Mesodermal cell (in vitro differentiated cells): ENCODE results near the gene ST6GALNAC3.

Source experiments
- H3K27ac ChIP-seq: 2 replicates; pipeline ENCODE4 v1.7.0; 2013; ENCODE audit warnings: mild to moderate bottlenecking, low read depth, low read length, moderate library complexity; ENCODE audit not compliant: severe bottlenecking
- H3K36me3 ChIP-seq: 2 replicates; pipeline ENCODE4 v1.7.1; 2013; ENCODE audit warnings: mild to moderate bottlenecking, low read length, moderate library complexity; ENCODE audit not compliant: control insufficient read depth, insufficient read depth
- H3K4me1 ChIP-seq: one replicate; pipeline ENCODE4 v1.7.1; 2013; ENCODE audit warnings: mild to moderate bottlenecking, low read length; ENCODE audit not compliant: insufficient read depth, control insufficient read depth, poor library complexity, severe bottlenecking
- H3K4me3 ChIP-seq: 2 replicates; pipeline ENCODE4 v1.7.0; 2013; ENCODE audit warnings: low read length, control low read depth, mild to moderate bottlenecking; ENCODE audit not compliant: insufficient read depth, poor library complexity, severe bottlenecking; ENCODE audit errors: extremely low read depth
- H3K9me3 ChIP-seq: 2 replicates; pipeline ENCODE4 v1.7.1; 2013; ENCODE audit warnings: mild to moderate bottlenecking, low read length, moderate library complexity; ENCODE audit not compliant: control insufficient read depth
- WGBS, 2 experiments: methylation state at CpG; one replicate each; pipeline ENCODE4 v1.1.5; 2013; ENCODE audit warnings: missing lambda C conversion rate in 2 of 2; ENCODE audit not compliant: insufficient coverage in 2 of 2; 5-methylcytosine and 5-hydroxymethylcytosine counted together

Gene ST6GALNAC3

DNA sequence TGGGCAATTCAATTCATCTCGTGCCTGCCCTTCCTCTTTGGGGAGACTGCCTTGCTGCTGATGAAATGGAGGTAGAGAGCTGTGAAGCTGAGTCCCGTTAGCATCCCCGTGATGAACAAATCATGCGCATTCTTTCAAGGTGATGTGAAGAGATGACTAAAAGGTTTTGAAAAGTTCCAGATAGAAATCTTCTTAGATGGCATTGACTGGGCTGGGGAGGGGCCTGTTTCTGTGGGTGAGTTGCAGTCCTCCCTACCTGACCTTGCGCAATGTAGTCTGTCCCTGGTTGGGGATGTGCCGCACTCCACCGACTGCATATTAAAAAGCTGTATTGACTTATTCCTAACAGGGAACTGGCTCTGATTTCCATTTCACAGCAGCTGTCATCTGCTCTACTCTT, 49.6 kb downstream of the ST6GALNAC3 start:
- WGBS, 2 experiments = 75 to 92% methylated on average over 1 to 7 of the region's 7 CpGs
- Histone ChIP-seq H3K4me1 (peaks cover 6% of the 10 kb centered on the region), H3K9me3 (no peaks in the 10 kb centered on the region), H3K36me3 (peaks cover 6% of the 10 kb centered on the region), H3K4me3 (no peak overlapping the region), H3K27ac (no peak overlapping the region)

DNA sequence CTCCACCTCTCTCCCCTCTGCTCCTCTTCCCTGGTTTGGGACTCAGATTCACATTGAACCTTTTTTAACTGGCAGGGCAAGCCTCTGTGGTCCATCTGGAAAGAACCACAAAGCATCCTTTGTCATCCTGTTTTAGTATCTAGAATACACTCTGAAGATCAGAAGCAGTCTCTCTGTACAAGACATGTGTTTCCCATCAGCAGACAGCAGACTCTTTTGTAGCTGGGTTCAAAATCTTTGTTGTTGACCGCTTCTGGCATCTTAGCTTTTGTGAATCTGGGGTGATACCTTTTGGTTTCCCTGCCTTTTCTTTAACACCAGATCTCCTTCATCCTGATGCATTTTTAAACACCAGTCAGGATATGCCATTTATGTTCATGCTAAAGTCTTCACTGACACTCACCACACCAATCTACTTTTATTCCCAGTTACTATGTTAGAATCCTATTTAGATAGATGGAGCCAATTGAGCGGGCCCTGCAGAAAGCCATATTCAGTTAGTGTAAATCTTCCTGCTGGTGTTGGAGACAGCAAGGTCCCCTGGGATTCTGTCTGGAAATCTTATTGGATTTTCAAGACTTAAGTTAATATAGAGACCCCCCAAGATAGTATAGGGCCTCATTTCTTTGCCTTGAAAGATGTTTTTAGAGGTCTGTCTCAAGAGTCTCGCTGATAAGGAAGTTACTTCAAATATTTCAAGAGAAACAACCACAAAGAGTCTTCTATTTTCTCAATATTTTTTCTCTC, 51.1 kb downstream of the ST6GALNAC3 start:
- no peaks in the 10 kb centered on the region for H3K9me3 ChIP-seq
- peaks cover 6% of the 10 kb centered on the region for H3K4me1 ChIP-seq
- 94% methylated on average over 2 of the region's 3 CpGs; no CpG with 5 or more reads in 1 of the 2 experiments for WGBS, 2 experiments
- peaks cover 6% of the 10 kb centered on the region for H3K36me3 ChIP-seq
- H3K27ac ChIP-seq = no peak overlapping the region
- H3K4me3 ChIP-seq = no peak overlapping the region

DNA sequence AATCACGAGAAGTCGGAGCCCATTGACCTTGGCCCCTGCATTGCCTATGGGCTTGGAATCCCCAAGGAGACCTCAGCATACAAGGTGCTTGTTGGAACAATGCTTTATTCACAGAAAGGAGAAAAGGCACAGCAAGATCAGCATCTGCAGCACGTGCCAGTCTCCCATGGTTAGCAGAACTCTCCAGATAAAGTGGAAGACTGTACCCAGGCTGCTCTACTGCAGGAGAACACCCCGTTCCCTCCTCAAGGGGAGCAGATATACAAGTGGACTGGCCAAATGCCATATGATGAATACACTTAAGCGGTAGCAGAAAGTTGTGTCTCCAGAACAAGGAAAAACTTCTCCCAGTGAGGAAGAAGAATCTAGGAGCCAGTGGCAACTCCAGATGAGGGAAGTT, 53.5 kb downstream of the ST6GALNAC3 start:
- Histone ChIP-seq H3K9me3 (no peaks in the 10 kb centered on the region), H3K4me3 (no peak overlapping the region), H3K4me1 (peaks cover 6% of the 10 kb centered on the region), H3K27ac (no peak overlapping the region), H3K36me3 (peaks cover 8% of the 10 kb centered on the region)
- 93 to 97% methylated on average over 5 of the region's 5 CpGs for WGBS, 2 experiments

DNA sequence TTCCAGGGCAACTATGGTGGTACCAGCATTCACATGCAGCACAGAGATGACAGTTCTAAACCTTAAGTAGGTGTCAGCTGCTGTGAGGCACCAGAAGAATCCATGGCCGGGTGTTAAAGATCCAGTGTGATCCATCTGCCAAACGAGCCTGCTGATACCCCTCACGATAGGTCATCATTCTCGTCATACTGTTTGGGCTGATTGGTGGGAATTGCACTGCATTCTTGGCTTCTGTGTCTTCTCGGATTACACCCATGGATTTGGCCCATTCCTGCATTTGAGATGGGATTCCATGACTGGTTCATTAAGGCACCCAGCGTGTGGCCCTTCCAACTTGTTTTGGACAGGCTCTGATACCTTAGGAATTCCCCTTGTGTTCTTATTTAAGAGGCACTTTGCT, 55.2 kb downstream of the ST6GALNAC3 start:
- peaks cover 2% of the 10 kb centered on the region for H3K4me1 ChIP-seq
- no peak overlapping the region for H3K27ac ChIP-seq
- peaks cover 8% of the 10 kb centered on the region for H3K36me3 ChIP-seq
- H3K9me3 ChIP-seq = no peaks in the 10 kb centered on the region
- no peak overlapping the region for H3K4me3 ChIP-seq
- 83 to 93% methylated on average over 4 to 6 of the region's 6 CpGs for WGBS, 2 experiments

DNA sequence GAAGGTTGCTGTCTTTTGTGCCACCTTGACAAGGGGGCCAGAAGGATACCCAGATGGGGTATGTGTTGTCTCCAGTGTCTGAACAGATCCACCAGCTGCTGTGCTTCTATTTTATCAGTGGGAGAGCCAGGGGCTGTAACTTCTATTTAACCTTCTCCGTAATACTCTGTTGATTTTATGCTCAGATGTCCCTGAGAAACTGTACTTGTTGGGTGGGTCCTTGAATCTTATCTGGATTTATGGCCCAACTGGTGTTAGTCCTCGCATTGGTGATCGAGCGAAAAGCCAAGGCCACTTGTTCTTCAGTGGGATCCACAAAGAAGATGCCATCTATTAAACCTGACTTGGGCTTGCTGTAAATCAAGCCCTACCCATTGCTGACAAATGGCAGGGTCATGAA, 56.4 kb downstream of the ST6GALNAC3 start:
- Histone ChIP-seq H3K4me3 (no peak overlapping the region), H3K9me3 (no peaks in the 10 kb centered on the region), H3K36me3 (peaks cover 8% of the 10 kb centered on the region), H3K4me1 (no peaks in the 10 kb centered on the region), H3K27ac (no peak overlapping the region)
- WGBS, 2 experiments = 97 to 100% methylated on average over 3 to 4 of the region's 4 CpGs

DNA sequence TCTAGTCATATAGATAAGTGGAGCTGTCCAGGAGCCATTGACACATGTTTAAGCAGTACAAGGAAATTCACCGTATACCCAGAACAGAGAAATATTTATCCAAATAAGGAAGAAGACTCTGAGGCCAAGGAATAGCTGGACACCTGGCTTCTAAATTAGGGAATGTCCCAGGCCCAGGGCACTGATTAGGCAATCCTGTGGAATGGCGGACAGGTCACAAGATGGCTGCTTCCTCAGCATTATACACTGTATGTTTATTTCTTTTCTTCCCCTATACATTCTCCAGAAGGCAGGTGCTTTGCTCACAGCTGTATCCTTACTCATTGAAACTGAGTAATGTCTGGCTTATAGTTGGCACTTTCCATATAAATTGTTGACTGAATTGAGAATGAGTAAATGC, 59.4 kb downstream of the ST6GALNAC3 start:
- H3K27ac ChIP-seq = no peak overlapping the region
- H3K4me3 ChIP-seq = no peak overlapping the region
- H3K4me1 ChIP-seq = no peaks in the 10 kb centered on the region
- H3K36me3 ChIP-seq = peaks cover 3% of the 10 kb centered on the region
- H3K9me3 ChIP-seq = no peaks in the 10 kb centered on the region
- WGBS, 2 experiments = 92 to 100% methylated on average over 1 to 2 of the region's 2 CpGs

DNA sequence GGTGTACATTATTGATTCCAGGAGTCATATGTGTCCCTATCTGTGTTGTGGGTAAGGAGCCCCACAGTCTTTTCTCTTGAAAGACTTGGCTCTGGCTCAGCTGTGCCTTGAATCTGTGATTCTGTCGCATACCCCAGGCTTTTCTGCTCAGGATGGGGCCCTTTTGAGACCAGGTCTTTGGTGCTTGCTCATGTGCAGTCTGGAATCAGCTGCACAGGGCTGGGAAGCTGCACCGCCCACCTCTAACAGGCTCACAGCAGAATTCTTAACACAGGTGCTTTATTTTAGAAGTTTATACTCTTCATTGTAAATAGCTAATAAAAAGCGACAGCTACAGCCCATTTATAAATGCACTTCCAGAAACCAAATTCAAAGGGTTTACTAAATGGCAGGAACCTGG, 61.3 kb downstream of the ST6GALNAC3 start:
- peaks cover 3% of the 10 kb centered on the region for H3K36me3 ChIP-seq
- H3K9me3 ChIP-seq = no peaks in the 10 kb centered on the region
- H3K4me3 ChIP-seq = no peak overlapping the region
- H3K27ac ChIP-seq = no peak overlapping the region
- WGBS, 2 experiments = 76% methylated on average over 2 of the region's 3 CpGs; no CpG with 5 or more reads in 1 of the 2 experiments
- H3K4me1 ChIP-seq = peaks cover 5% of the 10 kb centered on the region

DNA sequence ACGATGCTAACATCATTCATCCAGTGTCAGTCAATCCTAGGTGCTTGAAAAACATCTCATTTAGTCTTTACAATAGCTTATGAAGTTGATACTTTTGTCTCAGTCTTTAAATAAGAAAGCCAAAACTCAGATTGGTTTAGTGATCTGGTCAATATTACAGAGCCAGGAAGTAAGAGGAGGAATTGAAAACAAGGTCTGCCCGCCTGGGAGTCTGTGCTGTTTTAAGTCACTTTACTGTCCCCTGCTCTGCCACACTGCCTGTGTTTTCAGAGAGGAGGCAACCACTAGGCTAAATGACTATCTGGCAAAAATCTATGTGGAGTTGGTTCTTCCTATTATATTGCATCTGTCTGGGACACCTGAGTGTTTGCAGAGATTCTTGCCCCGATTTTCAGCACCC, 62.3 kb downstream of the ST6GALNAC3 start:
- H3K4me1 ChIP-seq = peaks cover 8% of the 10 kb centered on the region
- H3K36me3 ChIP-seq = no peaks in the 10 kb centered on the region
- no peak overlapping the region for H3K4me3 ChIP-seq
- no peaks in the 10 kb centered on the region for H3K9me3 ChIP-seq
- 90 to 100% methylated on average over 2 of the region's 3 CpGs for WGBS, 2 experiments
- H3K27ac ChIP-seq = no peak overlapping the region

DNA sequence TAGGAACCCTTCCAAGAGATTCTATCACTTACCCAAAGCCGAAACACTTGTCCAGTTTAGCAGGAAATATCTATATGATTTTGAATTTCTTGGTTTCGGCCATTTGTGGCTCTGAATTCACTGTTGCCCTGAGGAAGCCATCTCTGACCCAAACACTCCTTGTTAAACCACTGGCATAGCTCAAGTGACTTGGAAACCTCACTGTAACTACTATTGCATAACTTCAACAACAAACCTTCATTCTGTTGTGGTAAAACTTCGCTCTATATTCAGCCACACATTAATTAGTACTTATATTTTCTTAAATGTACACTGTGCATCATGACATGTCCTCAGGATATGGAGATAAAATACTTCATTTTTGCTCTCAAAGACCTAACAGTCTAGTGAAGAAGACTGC, 63.2 kb downstream of the ST6GALNAC3 start:
- no peak overlapping the region for H3K27ac ChIP-seq
- peaks cover 8% of the 10 kb centered on the region for H3K4me1 ChIP-seq
- H3K36me3 ChIP-seq = no peaks in the 10 kb centered on the region
- no peaks in the 10 kb centered on the region for H3K9me3 ChIP-seq
- H3K4me3 ChIP-seq = no peak overlapping the region
- WGBS, 2 experiments = 100% methylated on average over 1 of the region's 3 CpGs

DNA sequence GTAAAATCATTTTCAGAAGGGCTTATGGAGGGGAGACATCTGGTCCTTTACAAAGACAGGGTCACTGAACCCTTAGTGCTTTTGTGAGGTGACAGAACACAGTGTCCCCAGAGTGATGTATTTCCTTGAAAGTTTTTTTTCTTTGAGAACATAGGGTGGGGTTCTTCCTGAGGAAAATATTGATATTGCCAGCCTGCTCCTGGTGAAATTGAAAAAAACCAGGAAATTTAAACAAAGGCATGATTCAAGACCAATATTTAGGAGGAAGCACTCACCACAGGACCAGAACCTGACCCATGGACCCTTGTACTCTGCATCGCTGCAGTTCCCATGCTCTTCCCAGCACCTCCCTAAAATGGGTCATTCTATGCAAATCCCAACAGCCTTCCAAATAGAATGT, 63.7 kb downstream of the ST6GALNAC3 start:
- Histone ChIP-seq H3K4me1 (peaks cover 8% of the 10 kb centered on the region), H3K9me3 (no peaks in the 10 kb centered on the region), H3K4me3 (no peak overlapping the region), H3K36me3 (no peaks in the 10 kb centered on the region), H3K27ac (no peak overlapping the region)
- 100% methylated on average over 1 of the region's 1 CpG for WGBS, 2 experiments

DNA sequence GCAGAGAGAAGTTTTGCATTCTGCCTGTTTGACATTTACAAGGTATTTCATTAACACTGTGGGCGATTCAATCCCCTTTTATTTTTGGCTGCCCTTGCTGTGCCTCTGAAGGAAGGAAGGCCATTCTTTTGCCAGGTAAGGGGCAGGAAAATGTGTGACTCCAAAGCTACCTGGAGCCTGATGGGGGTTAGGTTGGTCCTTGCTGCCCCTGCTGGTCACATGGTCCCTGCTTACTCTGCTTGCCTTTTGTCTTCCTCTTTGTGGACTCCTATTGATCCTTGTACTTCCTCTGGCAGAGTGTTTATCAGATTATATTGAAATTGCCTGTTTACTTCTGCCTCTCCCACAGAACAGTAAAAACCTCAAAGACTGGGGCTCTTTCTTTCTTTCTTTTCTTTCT, 65.7 kb downstream of the ST6GALNAC3 start:
- no peak overlapping the region for H3K4me3 ChIP-seq
- peaks cover 4% of the 10 kb centered on the region for H3K36me3 ChIP-seq
- no peak overlapping the region for H3K27ac ChIP-seq
- peaks cover 11% of the 10 kb centered on the region for H3K4me1 ChIP-seq
- no peaks in the 10 kb centered on the region for H3K9me3 ChIP-seq
- WGBS, 2 experiments = 100% methylated on average over 1 of the region's 1 CpG
